ENCODE results near the gene FOXP1. TPM values are rescaled to one million over a fixed set of nuclear protein-coding genes. Genes with fewer than 3 reads are reported as not detected.

FOXP1 gene
- total and polyA plus RNA-seq, 9 of the 15 experiments (the other 6 are each of a cell fraction or from before 2014, with no cell fraction given) = 7.7 to 34.5 (median 13.7) TPM

- ChIA-PET POLR2A (interaction anchor here (0.5 to 1.3 kb wide), 7 partner anchors 12 to 393 kb away, joined by 3 to 5 read pairs (median 3); partner anchors contain the start of gene EIF4E3), CTCF (ENCODE audit: low intra/inter-chr PET ratio) (no interaction called here)
- H3K4me2 ChIP-seq (ENCODE audit: insufficient read depth, low read length) = peak overlapping the region; percentile 79
- DNase-seq (ENCODE audit: extremely low read depth in 1 of 4, low spot score in 3 of 4) (peak; percentile 28 to 64 (median 38)), FAIRE-seq (no peak), ATAC-seq (peak; percentile 25)
- H4K20me1 ChIP-seq (replicated peaks; ENCODE audit: control insufficient read depth, insufficient read depth, low read length) = no peaks in the 10 kb centered on the region
- H3K9ac ChIP-seq (ENCODE audit: insufficient read depth in 1 of 2, low read depth in 2 of 2, low read length in 2 of 2) = peak overlapping the region; percentile 76 to 97
- 4% methylated on average over 20 of the region's 59 CpGs for WGBS (ENCODE audit: insufficient coverage, low coverage, missing lambda C conversion rate)
- intact Hi-C loops (cut with micrococcal nuclease) = loop anchor here (5.0 to 10.0 kb wide), 6 partner anchors 40 to 577 kb away; no protein-coding TSS in a partner anchor
- H3K27ac ChIP-seq (ENCODE audit: extremely low read depth, low read depth, low read length) = peak overlapping the region; percentile 90
- peak overlapping the region; percentile 65 for H3K4me3 ChIP-seq
- H3K4me1 ChIP-seq (replicated peaks in 1 of 2; ENCODE audit: control insufficient read depth in 2 of 2, insufficient read depth in 2 of 2, low read length in 2 of 2) = peaks cover 8 to 27% of the 10 kb centered on the region in 2 experiments; a peak in 4 of 5 replicates
- H3K36me3 ChIP-seq (ENCODE audit: control insufficient read depth, insufficient read depth, low read length) = no peaks in the 10 kb centered on the region
- H3K27me3 ChIP-seq (ENCODE audit: control insufficient read depth in 2 of 2, insufficient read depth in 2 of 2, low read length in 2 of 2) = no peaks in the 10 kb centered on the region
- peak overlapping the region; percentile 76 for H2AFZ ChIP-seq (ENCODE audit: low read depth, low read length)
- no TSS peak for BruUV-seq (replicated peaks)
- H3K9me3 ChIP-seq (replicated peaks; ENCODE audit: control insufficient read depth, insufficient read depth, low read depth, low read length) = no peaks in the 10 kb centered on the region
- peaks cover 34% of the 10 kb centered on the region for H3K79me2 ChIP-seq (ENCODE audit: control insufficient read depth, insufficient read depth, low read length)
- no peaks in the 10 kb centered on the region for H3K9me1 ChIP-seq (ENCODE audit: control insufficient read depth, insufficient read depth, low read length)
- in situ Hi-C loops (cut with MboI) = loop anchor here (25.0 kb wide), 1 partner anchor 570 kb away; no protein-coding TSS in a partner anchor
- TF ChIP-seq TFAP4 (CRISPR knock-in tag; IDR thresholded peaks at IDR 0.05; ENCODE audit: borderline replicate concordance) (peak; percentile 64; the same call in 1 of the 2 replicates), POLR2A (conservative IDR thresholded peaks at IDR 0.05) (0 out of 2 replicates have a peak, but pooled peaks have one; percentile 47), MGA (IDR thresholded peaks at IDR 0.05) (peak; percentile 72), VEZF1 (CRISPR knock-in tag; IDR thresholded peaks at IDR 0.05) (peak; percentile 71), MAZ (CRISPR knock-in tag; conservative IDR thresholded peaks at IDR 0.05 in 1 of 2, IDR thresholded peaks at IDR 0.05 in 1 of 2) (peak in 1 of 2 experiments; percentile 49; a peak in 2 of 4 replicates), EGR1 (conservative IDR thresholded peaks at IDR 0.05) (peak; percentile 74)
Measured at GRCh38 chr3:71582036-71582611, 1.4 kb downstream of the FOXP1 start.
